GM12874 (cell line): Measurements from ENCODE around the gene LRRC2.

Experiments used
- TF ChIP-seq, protein P1 (sequence below): IDR thresholded peaks from 2 replicates; pipeline ENCODE4 v1.5.1; 2011; ENCODE audit warnings: low read depth, mild to moderate bottlenecking, control low read depth, low read length, moderate library complexity; ENCODE audit not compliant: insufficient read depth

LRRC2 gene

DNA sequence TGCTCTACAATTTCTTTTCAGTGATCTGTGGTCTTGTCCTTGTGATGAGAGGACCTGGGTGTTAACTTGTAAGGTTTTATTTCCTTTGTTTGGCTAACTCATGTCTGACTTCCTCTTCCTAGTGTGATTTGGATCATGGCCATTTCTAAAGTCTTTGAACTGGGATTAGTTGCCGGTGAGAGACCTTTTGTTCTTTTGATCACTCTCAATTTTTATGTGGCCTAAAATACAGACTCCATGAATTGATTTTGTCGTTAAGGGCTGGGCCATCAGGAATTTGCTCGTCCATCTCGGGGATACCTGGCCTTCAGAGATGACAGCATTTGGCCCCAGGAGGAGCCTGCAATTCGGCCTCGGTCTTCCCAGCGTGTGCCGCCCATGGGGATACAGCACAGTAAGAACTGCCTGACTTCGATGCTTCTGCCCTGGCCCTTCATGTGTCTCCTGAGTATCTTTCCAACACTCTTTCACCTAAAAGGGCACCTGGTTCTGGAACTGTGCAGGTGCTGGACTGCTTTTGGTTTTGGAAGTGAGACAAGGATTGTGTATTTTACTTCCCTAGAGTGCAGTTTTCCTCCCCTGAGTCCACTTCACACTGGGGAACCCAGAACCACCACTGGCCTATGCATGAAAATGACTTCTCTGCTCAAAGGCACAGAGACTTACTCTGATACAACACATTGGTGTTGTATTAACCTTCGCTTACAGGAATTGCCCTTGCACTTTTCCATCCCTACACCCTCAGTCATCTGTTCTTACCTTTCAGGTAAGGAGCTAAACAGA, 13.1 kb upstream of the LRRC2 start:
- TF ChIP-seq, protein P1, sequence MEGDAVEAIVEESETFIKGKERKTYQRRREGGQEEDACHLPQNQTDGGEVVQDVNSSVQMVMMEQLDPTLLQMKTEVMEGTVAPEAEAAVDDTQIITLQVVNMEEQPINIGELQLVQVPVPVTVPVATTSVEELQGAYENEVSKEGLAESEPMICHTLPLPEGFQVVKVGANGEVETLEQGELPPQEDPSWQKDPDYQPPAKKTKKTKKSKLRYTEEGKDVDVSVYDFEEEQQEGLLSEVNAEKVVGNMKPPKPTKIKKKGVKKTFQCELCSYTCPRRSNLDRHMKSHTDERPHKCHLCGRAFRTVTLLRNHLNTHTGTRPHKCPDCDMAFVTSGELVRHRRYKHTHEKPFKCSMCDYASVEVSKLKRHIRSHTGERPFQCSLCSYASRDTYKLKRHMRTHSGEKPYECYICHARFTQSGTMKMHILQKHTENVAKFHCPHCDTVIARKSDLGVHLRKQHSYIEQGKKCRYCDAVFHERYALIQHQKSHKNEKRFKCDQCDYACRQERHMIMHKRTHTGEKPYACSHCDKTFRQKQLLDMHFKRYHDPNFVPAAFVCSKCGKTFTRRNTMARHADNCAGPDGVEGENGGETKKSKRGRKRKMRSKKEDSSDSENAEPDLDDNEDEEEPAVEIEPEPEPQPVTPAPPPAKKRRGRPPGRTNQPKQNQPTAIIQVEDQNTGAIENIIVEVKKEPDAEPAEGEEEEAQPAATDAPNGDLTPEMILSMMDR: no peak

GRCh38 chr3:46576879-46577278, 10.8 kb upstream of the LRRC2 start:
- TF ChIP-seq, protein P1: no peak

GRCh38 chr3:46576386-46576785, 10.3 kb upstream of the LRRC2 start:
- TF ChIP-seq, protein P1: no peak

DNA sequence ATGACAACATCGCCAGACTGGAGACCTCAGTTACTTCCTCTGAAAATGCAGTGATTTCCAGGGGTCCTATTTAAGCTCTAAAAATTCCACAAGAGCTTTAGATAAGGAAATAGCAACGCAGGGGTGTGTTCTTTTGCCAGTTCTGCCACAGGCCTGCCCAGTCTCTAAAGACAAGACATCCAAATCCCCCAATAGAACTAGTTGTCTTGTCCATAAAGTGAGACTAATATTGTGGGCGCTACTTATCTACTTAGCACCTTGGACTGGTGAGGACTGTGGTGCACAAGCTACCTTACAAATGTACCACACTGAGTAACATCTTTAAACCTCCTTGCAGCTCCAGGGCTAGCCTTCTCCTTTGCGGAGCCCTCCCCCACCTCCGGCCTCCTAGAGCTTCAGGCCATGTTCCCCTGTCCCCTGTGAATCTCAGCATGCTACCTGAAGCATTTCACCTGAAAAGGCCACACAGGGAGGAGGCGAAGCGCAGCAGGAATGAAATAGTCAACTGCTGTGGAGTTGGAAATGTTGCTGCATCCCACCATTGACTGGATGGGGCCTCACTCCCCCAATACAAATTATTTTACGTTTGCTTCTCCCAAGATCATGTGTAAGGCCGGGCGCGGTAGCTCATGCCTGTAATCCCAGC, 9.6 kb upstream of the LRRC2 start:
- TF ChIP-seq, protein P1: no peak

- TF ChIP-seq, protein P1: no peak
These were observed 8.9 kb upstream of the LRRC2 start for GRCh38 chr3:46574881-46575576.

DNA sequence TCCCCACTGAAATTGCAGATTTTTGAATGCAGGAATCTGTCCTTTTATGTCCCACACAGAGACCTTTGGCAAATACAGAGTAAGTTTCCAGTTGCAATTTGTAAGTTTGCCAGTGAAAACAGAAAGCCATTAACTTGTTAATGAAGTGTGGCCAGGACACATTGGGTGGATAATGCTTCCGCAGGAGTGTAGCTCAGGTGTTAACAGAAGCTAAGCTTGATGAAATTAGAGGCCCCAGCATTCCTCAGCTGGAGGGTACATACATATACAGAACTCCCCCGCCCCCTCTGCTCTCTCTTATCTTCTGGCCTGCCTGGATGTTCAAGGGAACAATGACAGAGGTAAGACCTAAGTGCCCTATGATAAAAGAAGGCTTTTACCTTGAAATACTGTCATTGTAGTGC, 8.1 kb upstream of the LRRC2 start:
- TF ChIP-seq, protein P1: no peak

DNA sequence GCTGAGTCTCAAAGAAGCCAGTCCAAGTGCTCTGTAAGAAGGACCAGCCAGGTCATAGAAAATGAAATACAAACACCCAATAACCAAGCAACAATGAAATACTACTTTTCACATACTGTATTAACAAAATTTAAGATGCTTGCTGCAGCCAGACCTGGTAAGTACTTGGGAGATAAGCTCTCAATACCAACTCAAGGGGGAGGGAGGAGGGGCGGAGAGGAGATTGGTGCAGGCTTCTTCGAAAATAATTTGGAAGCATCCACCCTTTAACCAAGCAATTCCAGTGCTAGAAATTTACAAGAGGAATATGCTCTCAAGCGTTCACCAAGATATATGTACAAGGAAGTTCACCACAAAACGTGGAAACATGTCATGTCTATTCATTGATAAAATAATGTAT, 7.6 kb upstream of the LRRC2 start:
- TF ChIP-seq, protein P1: no peak
